ENCODE data around the gene CEP152.
"Not testable (repeated sequence)": the region's sequence is repeated elsewhere in the genome, so short reads cannot be mapped to it uniquely, and the experiment has no call there.

Gene CEP152

DNA sequence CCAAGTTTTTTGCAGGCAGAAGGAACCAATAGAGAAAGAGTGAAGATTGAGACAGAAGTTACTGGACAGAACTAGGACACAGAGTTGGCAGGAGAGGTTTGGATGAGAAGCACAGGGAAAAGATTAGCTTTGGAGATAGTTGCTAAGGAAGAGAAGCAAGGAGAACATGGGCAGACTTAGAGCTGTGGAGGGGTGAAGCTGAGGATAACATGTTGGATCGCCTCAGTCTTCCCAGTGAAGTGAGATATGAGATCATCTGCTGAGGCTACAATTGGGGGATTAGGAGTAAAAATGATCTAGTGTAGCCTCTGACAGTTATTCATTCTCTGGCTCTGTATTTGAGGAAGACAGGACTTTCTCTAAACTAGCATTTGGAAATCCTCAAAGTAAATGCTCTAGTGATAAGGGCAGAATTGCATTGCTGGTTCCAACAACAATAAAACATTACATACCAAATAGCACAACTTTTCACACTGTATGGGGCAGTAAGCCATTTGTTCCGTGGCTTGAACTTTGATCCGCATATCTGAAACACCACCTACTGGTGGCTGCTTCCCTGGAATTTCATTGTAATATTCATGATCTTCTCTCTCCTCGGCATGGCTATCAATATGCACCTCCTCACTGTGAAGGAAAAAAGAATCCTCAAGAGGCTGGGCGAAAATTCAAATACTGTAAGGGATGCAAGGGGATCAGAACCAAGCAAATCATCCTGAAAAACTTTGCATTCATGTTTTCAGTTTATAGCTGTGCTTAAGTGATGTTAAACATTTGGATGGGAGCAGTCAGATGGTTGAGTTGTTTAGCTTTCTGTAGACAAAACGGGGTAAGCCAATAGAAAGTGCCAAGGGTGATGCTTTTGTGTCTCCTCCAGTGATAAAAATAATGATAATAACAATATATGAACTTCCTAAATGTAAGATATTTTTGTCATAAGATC, 44.9 kb upstream of the CEP152 start:
- in situ Hi-C loops (cut with HindIII; ENCODE audit: low pct_ligation_motif_present, low sequenced_read_pairs), result no loop called here
- H3K27me3 ChIP-seq (replicated peaks), result no peaks in the 10 kb centered on the region
- H3K36me3 ChIP-seq (replicated peaks), result no peaks in the 10 kb centered on the region
- peak overlapping the region; percentile 36 for H3K27ac ChIP-seq
- TF ChIP-seq, protein P1, sequence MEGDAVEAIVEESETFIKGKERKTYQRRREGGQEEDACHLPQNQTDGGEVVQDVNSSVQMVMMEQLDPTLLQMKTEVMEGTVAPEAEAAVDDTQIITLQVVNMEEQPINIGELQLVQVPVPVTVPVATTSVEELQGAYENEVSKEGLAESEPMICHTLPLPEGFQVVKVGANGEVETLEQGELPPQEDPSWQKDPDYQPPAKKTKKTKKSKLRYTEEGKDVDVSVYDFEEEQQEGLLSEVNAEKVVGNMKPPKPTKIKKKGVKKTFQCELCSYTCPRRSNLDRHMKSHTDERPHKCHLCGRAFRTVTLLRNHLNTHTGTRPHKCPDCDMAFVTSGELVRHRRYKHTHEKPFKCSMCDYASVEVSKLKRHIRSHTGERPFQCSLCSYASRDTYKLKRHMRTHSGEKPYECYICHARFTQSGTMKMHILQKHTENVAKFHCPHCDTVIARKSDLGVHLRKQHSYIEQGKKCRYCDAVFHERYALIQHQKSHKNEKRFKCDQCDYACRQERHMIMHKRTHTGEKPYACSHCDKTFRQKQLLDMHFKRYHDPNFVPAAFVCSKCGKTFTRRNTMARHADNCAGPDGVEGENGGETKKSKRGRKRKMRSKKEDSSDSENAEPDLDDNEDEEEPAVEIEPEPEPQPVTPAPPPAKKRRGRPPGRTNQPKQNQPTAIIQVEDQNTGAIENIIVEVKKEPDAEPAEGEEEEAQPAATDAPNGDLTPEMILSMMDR (IDR thresholded peaks at IDR 0.05; ENCODE audit: low read depth, low read length, missing control alignments), result peak; percentile 70
- DNase-seq, result peak; percentile 56
- H3K4me3 ChIP-seq (ENCODE audit: low read depth, low read length), result no peak overlapping the region

DNA sequence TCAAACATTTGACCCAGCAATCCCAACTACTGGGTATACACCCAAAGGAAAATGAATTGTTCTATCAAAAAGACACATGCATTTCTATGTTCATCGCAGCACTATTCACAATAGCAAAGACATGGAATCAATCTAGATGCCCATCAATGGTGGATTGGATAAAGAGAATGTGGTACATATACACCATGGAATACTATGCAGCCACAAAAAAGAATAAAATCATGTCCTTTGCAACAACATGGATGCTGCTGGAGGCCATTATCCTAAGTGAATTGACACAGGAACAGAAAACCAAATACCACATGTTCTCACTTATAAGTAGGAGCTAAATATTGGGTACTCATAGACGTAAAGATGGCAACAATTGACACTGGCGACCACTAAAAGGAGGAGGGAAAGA, 43.6 kb upstream of the CEP152 start:
- H3K4me3 ChIP-seq (ENCODE audit: low read depth, low read length); H3K27ac ChIP-seq; DNase-seq; H3K36me3 ChIP-seq (replicated peaks); in situ Hi-C loops (cut with HindIII; ENCODE audit: low pct_ligation_motif_present, low sequenced_read_pairs); H3K27me3 ChIP-seq (replicated peaks): not testable (repeated sequence)

DNA sequence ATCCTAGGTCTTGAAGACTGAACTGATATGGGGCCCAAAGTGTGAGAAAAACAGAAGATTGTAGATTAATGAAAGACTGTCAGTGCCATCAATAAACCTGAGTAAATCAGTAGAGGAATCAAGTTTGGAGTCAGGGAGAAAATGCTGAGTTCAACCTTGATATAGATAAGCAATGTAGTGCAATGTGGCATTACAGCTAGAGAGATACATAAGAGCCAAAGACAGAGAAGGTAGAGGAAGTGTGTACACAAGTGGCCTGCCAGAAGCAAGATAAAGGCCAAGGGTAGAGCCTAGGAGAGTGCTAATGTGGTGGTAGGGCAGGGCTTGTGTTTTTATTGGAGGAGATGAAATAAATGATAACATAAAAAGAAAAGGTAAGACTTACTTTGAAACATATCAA, 41.1 kb upstream of the CEP152 start:
- Histone ChIP-seq H3K4me3 (ENCODE audit: low read depth, low read length) (no peak overlapping the region), H3K36me3 (replicated peaks) (no peaks in the 10 kb centered on the region), H3K27ac (no peak overlapping the region), H3K27me3 (replicated peaks) (no peaks in the 10 kb centered on the region)
- no peak for DNase-seq
- TF ChIP-seq, protein P1 (IDR thresholded peaks at IDR 0.05; ENCODE audit: low read depth, low read length, missing control alignments), result no peak
- in situ Hi-C loops (cut with HindIII; ENCODE audit: low pct_ligation_motif_present, low sequenced_read_pairs), result no loop called here

- Histone ChIP-seq H3K4me3 (ENCODE audit: low read depth, low read length) (no peak overlapping the region), H3K36me3 (replicated peaks) (no peaks in the 10 kb centered on the region), H3K27me3 (replicated peaks) (no peaks in the 10 kb centered on the region), H3K27ac (no peak overlapping the region)
- in situ Hi-C loops (cut with HindIII; ENCODE audit: low pct_ligation_motif_present, low sequenced_read_pairs), result no loop called here
- TF ChIP-seq, protein P1 (IDR thresholded peaks at IDR 0.05; ENCODE audit: low read depth, low read length, missing control alignments), result no peak
- no peak for DNase-seq
Observed at GRCh38 chr15:48850648-48851047, 39.8 kb upstream of the CEP152 start.

- DNase-seq, result no peak
- Histone ChIP-seq H3K36me3 (replicated peaks) (no peaks in the 10 kb centered on the region), H3K27ac (no peak overlapping the region), H3K4me3 (ENCODE audit: low read depth, low read length) (no peak overlapping the region), H3K27me3 (replicated peaks) (no peaks in the 10 kb centered on the region)
- in situ Hi-C loops (cut with HindIII; ENCODE audit: low pct_ligation_motif_present, low sequenced_read_pairs), result no loop called here
- TF ChIP-seq, protein P1 (IDR thresholded peaks at IDR 0.05; ENCODE audit: low read depth, low read length, missing control alignments), result no peak
Observed at GRCh38 chr15:48845123-48845522, 34.3 kb upstream of the CEP152 start.

GRCh38 chr15:48842501-48842900, 31.6 kb upstream of the CEP152 start:
- Histone ChIP-seq H3K27ac (no peak overlapping the region), H3K4me3 (ENCODE audit: low read depth, low read length) (no peak overlapping the region), H3K36me3 (replicated peaks) (no peaks in the 10 kb centered on the region), H3K27me3 (replicated peaks) (no peaks in the 10 kb centered on the region)
- in situ Hi-C loops (cut with HindIII; ENCODE audit: low pct_ligation_motif_present, low sequenced_read_pairs), result no loop called here
- TF ChIP-seq, protein P1 (IDR thresholded peaks at IDR 0.05; ENCODE audit: low read depth, low read length, missing control alignments), result no peak
- no peak for DNase-seq

Measured in brain microvascular endothelial cell (primary cell).